GM19463 (cell line): ENCODE data around the gene TLCD2.
"Not testable (repeated sequence)": the region's sequence is repeated elsewhere in the genome, so short reads cannot be mapped to it uniquely, and the experiment has no call there.

Experiments used
- ATAC-seq: cut with Tn5 transposase; IDR thresholded peaks from one replicate; pipeline ENCODE4 v1.9.1; 2021; ENCODE audit warnings: mild to moderate bottlenecking, moderate library complexity; ENCODE audit not compliant: unreplicated experiment

TLCD2 gene

DNA sequence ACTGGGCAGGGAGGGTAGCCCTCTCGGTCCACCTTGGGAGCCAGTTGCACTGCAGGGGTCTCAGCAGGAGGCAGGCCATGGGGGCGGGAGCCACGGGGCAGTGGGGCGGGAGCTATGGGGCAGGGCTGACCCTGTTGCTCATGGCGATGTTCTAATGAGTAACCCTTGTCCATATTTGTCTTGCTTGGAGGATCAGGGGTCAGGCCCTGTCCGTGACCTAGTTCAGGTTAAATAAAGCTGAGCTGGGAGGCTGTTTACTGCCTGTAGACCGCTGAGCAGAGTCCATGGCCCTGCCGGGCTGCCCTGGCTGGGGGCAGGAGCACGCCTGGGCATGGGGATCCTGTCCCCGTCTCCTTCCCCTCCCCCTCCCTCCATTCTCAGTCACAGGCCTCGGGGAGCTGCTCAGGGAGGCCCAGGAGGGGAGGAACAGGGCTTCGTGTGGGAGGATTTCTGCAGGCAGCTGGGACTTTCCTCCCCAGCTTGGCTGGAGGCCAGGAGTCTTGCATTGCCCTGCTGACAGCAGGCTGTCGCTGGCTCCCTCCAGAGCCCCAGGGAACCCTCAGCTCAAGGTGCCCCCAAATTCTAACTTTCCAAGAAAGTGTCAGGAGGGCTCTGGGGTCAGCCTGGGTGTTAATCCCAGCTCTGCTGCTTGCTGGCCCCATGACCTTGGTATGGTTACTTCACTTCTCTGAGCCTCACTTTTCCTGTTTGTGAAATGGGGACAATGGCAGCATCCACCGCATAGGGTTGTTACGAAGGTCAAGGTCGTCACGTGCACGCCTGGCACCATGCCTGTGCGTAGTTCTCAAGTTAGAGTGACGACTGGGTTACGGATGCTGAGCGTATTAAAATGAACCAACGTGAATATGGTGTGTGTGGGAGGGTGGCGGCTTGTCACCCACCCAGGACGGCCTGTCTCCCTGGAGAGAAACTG is 26.4 kb upstream of the TLCD2 start:
- peak; percentile 44 for ATAC-seq

- no peak for ATAC-seq
Measured at GRCh38 chr17:1735834-1736347, 25.7 kb upstream of the TLCD2 start.

- no peak for ATAC-seq
Measured at GRCh38 chr17:1735418-1735817, 25.2 kb upstream of the TLCD2 start.

DNA sequence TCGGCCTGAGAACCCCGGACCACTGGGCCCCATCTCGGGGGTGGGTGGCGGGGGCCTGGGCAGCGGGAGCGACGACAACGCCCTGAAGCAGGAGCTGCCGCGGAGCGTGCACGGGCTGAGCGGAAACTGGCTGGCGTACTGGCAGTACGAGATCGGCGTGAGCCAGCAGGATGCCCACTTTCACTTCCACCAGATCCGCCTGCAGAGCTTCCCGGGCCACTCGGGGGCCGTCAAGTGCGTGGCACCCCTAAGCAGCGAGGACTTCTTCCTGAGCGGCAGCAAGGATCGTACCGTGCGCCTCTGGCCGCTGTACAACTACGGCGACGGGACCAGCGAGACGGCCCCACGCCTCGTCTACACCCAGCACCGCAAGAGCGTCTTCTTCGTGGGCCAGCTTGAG is 23.6 kb upstream of the TLCD2 start:
- ATAC-seq: no peak

GRCh38 chr17:1732833-1733321 is 22.7 kb upstream of the TLCD2 start:
- no peak for ATAC-seq

DNA sequence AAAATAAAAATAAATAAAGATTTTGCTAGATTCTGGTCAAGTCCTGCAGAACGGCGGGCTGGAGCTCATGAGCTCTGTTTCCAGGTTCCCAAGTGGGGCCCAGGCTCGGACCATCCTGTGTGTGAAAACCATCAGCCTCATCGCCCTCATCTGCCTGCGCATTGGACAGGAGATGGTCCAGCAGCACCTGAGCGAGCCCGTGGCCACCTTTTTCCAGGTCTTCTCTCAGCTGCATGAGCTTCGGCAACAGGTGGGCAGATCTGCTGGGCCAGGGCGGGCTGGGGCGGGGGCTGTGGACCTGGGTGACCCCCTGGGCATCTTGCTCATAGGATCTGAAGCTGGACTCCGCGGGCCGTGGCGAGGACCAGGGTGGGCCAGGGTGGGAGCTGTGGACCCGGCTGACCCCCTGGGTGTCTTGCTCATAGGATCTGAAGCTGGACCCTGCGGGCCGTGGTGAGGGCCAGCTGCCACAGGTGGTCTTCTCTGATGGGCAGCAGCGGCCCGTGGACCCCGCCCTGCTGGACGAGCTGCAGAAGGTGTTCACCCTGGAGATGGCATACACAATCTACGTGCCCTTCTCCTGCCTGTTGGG is 22.2 kb upstream of the TLCD2 start:
- no peak for ATAC-seq

DNA sequence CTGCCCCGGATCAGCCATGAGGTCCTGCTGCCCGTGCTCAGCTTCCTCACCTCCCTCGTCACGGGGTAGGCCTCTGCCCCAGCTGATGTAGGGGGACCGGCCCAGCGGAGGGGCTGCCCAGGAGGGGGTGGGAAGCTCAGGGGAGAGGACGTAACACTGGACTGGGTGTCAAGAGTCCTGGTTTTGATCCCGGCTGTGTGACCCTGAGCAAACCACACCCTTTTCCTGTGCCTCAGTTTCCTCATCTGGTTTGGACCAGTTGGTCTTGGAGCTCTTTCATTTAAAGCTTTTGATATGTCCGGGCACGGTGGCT is 21.0 kb upstream of the TLCD2 start:
- ATAC-seq: no peak

DNA sequence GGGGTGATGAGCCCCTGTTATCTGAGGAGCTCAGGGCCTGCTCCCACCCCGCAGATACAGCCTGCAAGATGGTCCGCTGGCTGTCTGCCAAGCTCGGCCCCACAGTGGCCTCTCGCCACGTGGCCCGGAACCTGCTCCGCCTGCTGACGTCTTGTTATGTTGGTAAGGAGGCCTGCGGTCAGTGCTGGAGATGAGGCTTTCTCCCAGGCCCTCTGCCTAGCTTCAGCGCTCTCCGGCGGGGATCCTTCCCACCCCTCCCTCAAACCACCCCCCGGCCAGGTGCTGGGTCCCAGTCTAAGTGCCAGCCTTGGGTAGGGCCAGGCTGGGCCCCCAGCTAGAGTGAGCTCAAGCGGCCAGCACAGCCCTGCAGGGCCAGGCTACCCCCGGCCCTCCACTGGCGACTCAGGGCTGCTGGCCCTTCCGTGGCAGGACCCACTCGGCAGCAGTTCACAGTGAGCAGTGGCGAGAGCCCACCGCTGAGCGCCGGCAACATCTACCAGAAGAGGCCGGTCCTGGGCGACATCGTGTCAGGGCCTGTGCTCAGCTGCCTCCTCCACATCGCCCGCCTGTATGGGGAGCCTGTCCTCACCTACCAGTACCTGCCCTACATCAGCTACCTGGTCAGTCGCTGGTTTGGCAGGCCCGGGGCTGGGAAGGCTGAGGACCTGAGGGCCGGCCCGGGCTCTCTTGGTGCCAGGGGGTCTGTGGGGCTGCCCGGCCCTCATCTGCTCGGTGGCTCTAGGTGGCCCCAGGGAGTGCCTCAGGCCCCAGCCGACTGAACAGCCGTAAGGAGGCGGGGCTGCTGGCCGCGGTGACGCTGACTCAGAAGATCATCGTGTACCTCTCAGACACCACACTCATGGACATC is 20.4 kb upstream of the TLCD2 start:
- no peak for ATAC-seq

DNA sequence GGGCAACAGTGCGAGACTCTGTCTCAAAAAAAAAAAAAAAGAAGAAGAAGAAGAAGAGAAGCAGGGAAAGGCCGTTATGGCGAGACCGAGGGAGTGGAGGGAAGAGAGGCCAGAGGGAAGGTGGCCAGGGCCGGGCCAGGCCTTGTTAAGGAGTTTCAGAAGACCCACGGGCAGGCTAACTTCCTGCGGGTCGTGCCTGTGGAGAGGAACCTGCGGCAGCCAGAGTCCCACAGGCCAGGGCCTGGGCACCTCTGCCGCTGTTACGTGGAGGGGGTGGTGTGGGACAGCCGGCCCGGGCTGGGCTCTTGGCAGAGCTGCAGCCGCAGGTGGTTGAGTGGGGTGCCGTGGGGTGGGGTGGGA is 19.8 kb upstream of the TLCD2 start:
- no peak for ATAC-seq

DNA sequence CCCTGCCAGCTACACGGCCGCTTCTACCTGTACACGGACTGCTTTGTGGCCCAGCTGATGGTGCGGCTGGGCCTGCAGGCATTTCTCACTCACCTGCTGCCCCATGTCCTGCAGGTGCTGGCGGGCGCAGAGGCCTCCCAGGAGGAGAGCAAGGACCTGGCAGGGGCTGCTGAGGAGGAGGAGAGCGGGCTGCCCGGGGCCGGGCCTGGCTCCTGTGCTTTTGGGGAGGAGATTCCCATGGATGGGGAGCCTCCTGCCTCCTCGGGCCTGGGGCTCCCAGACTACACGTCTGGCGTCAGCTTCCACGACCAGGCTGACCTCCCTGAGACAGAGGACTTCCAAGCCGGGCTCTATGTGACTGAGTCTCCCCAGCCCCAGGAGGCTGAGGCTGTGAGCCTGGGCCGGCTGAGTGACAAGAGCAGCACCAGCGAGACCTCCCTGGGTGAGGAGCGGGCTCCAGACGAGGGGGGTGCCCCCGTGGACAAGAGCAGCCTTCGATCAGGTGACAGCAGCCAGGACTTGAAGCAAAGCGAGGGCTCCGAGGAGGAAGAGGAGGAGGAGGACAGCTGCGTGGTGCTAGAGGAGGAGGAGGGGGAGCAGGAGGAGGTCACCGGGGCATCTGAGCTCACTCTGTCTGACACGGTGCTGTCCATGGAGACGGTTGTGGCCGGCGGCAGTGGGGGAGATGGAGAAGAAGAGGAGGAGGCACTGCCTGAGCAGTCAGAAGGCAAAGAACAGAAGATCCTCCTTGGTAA is 17.9 kb upstream of the TLCD2 start:
- ATAC-seq: no peak

- ATAC-seq: no peak
Measured at GRCh38 chr17:1727258-1727789, 17.1 kb upstream of the TLCD2 start.

- no peak for ATAC-seq
Measured at GRCh38 chr17:1726626-1727257, 16.6 kb upstream of the TLCD2 start.

- ATAC-seq: no peak
Measured at GRCh38 chr17:1725642-1726511, 15.7 kb upstream of the TLCD2 start.

GRCh38 chr17:1724869-1725641 is 14.9 kb upstream of the TLCD2 start:
- peak; percentile 30 for ATAC-seq

DNA sequence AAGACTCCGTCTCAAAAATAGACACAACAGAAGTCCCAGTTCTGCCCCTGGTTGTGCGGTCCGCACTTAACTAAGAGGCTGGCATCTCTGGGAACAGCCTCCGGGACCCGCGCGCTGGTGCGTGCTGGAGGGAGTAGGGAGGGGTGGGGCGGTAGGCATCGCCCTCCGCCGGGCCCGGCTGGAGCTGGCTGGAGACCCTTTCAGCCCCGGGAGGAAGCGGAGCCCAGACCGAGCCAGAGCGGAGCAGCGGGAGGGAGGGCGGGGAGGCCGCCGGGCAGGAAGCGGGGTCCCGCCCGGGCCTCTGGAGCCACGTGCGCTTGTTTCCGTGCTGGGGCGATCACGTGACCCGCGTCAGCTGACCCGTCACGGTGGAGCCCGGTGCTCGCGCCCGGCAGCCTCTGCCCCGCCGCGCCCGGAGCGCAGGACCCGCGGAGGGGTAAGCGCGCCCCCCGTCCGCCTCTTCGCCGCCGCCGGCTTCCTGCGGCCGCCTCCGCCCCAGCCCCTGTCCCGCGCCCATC is 14.2 kb upstream of the TLCD2 start, which contains the start of gene WDR81:
WDR81 (plus strand) TSS at position 354 of the 518 bp plus-strand sequence. CDS start 256 bp downstream, outside the sequence.
- peak; percentile 42 for ATAC-seq

- not testable (repeated sequence) for ATAC-seq
Measured at GRCh38 chr17:1722022-1722421, 11.8 kb upstream of the TLCD2 start.

GRCh38 chr17:1720856-1721386 is 10.7 kb upstream of the TLCD2 start:
- no peak for ATAC-seq
